ENCODE data around the gene DYNLL1. TPM values are rescaled to one million over a fixed set of nuclear protein-coding genes. Genes with fewer than 3 reads are reported as not detected.

Gene DYNLL1
- total RNA-seq, 3 donors from 2014 or later (not counting 1 experiment from before 2014, with no cell fraction given), result 69.7 to 110 (median 77.2) TPM

- no peaks in the 10 kb centered on the region for H3K9me3 Mint-ChIP-seq
- ATAC-seq, result no peak
- Histone ChIP-seq H3K4me3 (ENCODE audit: low read length) (no peak overlapping the region), H3K9me3 (ENCODE audit: control insufficient read depth, insufficient read depth, low read length) (no peaks in the 10 kb centered on the region), H3K27ac (ENCODE audit: low read length) (no peak overlapping the region), H3K4me1 (ENCODE audit: control insufficient read depth, insufficient read depth, low read length) (peaks cover 14% of the 10 kb centered on the region), H3K36me3 (ENCODE audit: control insufficient read depth, insufficient read depth, low read length) (peaks cover 28% of the 10 kb centered on the region), H3K27me3 (ENCODE audit: control insufficient read depth, insufficient read depth, low read length) (no peaks in the 10 kb centered on the region)
- TF ChIP-seq CTCF (IDR thresholded peaks at IDR 0.05), result no peak
- WGBS (ENCODE audit: insufficient coverage), result 98% methylated on average over 4 of the region's 5 CpGs
- intact Hi-C loops (cut with micrococcal nuclease), result no loop called here
- H3K4me3 Mint-ChIP-seq, result no peak overlapping the region
- no peak for DNase-seq
- no peaks in the 10 kb centered on the region for H3K27me3 Mint-ChIP-seq (ENCODE audit: low read depth in 2 of 2)
- no peaks in the 10 kb centered on the region for H3K36me3 Mint-ChIP-seq
- peaks cover 52 to 62% of the 10 kb centered on the region in 2 donors for H3K4me1 Mint-ChIP-seq
- H3K27ac Mint-ChIP-seq, result no peak overlapping the region
Observed at GRCh38 chr12:120542166-120542565, 46.3 kb downstream of the DYNLL1 start.

DNA sequence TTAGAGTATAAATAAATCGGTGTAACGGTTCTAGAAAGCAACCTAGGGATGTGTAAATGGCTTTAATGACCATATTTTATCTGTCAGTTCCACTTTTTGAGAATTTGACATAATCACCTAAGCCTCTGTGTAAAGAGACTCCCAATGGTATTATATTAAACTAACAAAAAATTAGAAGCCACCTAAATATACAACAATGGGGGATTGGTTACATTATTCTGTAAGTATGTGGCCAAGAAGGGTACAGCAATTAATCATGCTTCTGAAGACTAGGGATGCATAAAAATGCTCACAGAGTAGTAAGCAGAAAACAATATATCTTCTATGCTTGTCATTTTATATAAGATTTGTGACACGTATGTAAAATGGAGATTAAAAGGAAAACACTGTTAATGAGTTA, 48.8 kb downstream of the DYNLL1 start:
- no CpG with 5 or more reads among the region's 3 CpGs for WGBS (ENCODE audit: insufficient coverage)
- Histone ChIP-seq H3K27me3 (ENCODE audit: control insufficient read depth, insufficient read depth, low read length) (no peaks in the 10 kb centered on the region), H3K4me1 (ENCODE audit: control insufficient read depth, insufficient read depth, low read length) (no peaks in the 10 kb centered on the region), H3K4me3 (ENCODE audit: low read length) (no peak overlapping the region), H3K36me3 (ENCODE audit: control insufficient read depth, insufficient read depth, low read length) (peaks cover 46% of the 10 kb centered on the region), H3K9me3 (ENCODE audit: control insufficient read depth, insufficient read depth, low read length) (no peaks in the 10 kb centered on the region), H3K27ac (ENCODE audit: low read length) (no peak overlapping the region)
- Mint-ChIP-seq H3K27ac (peak overlapping the region in 1 of 2 donors; percentile 38), H3K36me3 (no peaks in the 10 kb centered on the region), H3K4me1 (peaks cover 29 to 41% of the 10 kb centered on the region in 2 donors), H3K27me3 (ENCODE audit: low read depth in 2 of 2) (no peaks in the 10 kb centered on the region), H3K4me3 (no peak overlapping the region), H3K9me3 (no peaks in the 10 kb centered on the region)
- no peak for DNase-seq
- TF ChIP-seq CTCF (IDR thresholded peaks at IDR 0.05), result no peak
- intact Hi-C loops (cut with micrococcal nuclease), result no loop called here
- ATAC-seq, result no peak

- no peak overlapping the region for H3K27ac Mint-ChIP-seq
- WGBS (ENCODE audit: insufficient coverage), result 92% methylated on average over 1 of the region's 3 CpGs
- ATAC-seq (no peak), DNase-seq (no peak)
- H3K4me1 Mint-ChIP-seq, result peaks cover 23 to 31% of the 10 kb centered on the region in 2 donors
- no peak overlapping the region for H3K27ac ChIP-seq (ENCODE audit: low read length)
- intact Hi-C loops (cut with micrococcal nuclease), result no loop called here
- H3K27me3 ChIP-seq (ENCODE audit: control insufficient read depth, insufficient read depth, low read length), result no peaks in the 10 kb centered on the region
- H3K36me3 ChIP-seq (ENCODE audit: control insufficient read depth, insufficient read depth, low read length), result peaks cover 52% of the 10 kb centered on the region
- TF ChIP-seq CTCF (IDR thresholded peaks at IDR 0.05), result no peak
- H3K9me3 ChIP-seq (ENCODE audit: control insufficient read depth, insufficient read depth, low read length), result no peaks in the 10 kb centered on the region
- H3K9me3 Mint-ChIP-seq, result no peaks in the 10 kb centered on the region
- no peak overlapping the region for H3K4me3 ChIP-seq (ENCODE audit: low read length)
- no peaks in the 10 kb centered on the region for H3K4me1 ChIP-seq (ENCODE audit: control insufficient read depth, insufficient read depth, low read length)
- H3K36me3 Mint-ChIP-seq, result no peaks in the 10 kb centered on the region
- no peaks in the 10 kb centered on the region for H3K27me3 Mint-ChIP-seq (ENCODE audit: low read depth in 2 of 2)
- no peak overlapping the region for H3K4me3 Mint-ChIP-seq
Observed at GRCh38 chr12:120546050-120546386, 50.1 kb downstream of the DYNLL1 start.

Other genes starting within 250 kb of the DYNLL1 start
- gene PXN, start 230.4 kb upstream of the DYNLL1 start, total RNA-seq, result 100 to 1,000 TPM; 436 to 504 (median 478) TPM
- gene RNU4-2, start 204.2 kb upstream of the DYNLL1 start, total RNA-seq, result over 10,000 TPM; 12,095 to 13,816 (median 12,822) TPM
- gene RNU4-1, start 202.9 kb upstream of the DYNLL1 start, total RNA-seq, result 1,000 to 10,000 TPM in 2 of 3 donors, 100 to 1,000 TPM in 1; 768 to 1,610 (median 1,101) TPM
- gene SIRT4, start 193.8 kb upstream of the DYNLL1 start, total RNA-seq, result 1 to 10 TPM; 2.0 to 2.1 (median 2.1) TPM
- gene PLA2G1B, start 168.3 kb upstream of the DYNLL1 start, total RNA-seq, result under 1 TPM in 1 of 3 donors, not detected in 2; 0.52 TPM
- not detected for gene MSI1, start 126.9 kb upstream of the DYNLL1 start, total RNA-seq
- 100 to 1,000 TPM; 152 to 189 (median 163) TPM for gene COX6A1, start 58.0 kb upstream of the DYNLL1 start, total RNA-seq
- gene TRIAP1, start 49.7 kb upstream of the DYNLL1 start, total RNA-seq, result 10 to 100 TPM; 21.3 to 25.8 (median 24.2) TPM
- 10 to 100 TPM; 16.5 to 22.8 (median 20.5) TPM for gene GATC, start 49.7 kb upstream of the DYNLL1 start, total RNA-seq
- 100 to 1,000 TPM; 175 to 191 (median 179) TPM for gene SRSF9, start 26.4 kb upstream of the DYNLL1 start, total RNA-seq
- gene COQ5, start 33.0 kb downstream of the DYNLL1 start, total RNA-seq, result 10 to 100 TPM; 11.4 to 17.1 (median 14.6) TPM
- 100 to 1,000 TPM; 371 to 488 (median 389) TPM for gene RNF10, start 38.2 kb downstream of the DYNLL1 start, total RNA-seq
- 10 to 100 TPM; 38.7 to 54.3 (median 42.9) TPM for gene POP5, start 85.3 kb downstream of the DYNLL1 start, total RNA-seq
- gene CABP1, start 144.5 kb downstream of the DYNLL1 start, total RNA-seq, result not detected
- 10 to 100 TPM; 47.4 to 52.8 (median 49.6) TPM for gene MLEC, start 191.0 kb downstream of the DYNLL1 start, total RNA-seq
- 10 to 100 TPM; 10.7 to 11.6 (median 11.6) TPM for gene UNC119B, start 214.3 kb downstream of the DYNLL1 start, total RNA-seq
- 10 to 100 TPM; 14.9 to 18.6 (median 15.5) TPM for gene ACADS, start 229.7 kb downstream of the DYNLL1 start, total RNA-seq

Measured in natural killer cell (primary cell).